GM18907 (cell line): ENCODE measurements around the gene NHEJ1.

ENCODE experiments used
- ATAC-seq: cut with Tn5 transposase; IDR thresholded peaks from one replicate; pipeline ENCODE4 v1.9.1; 2021; ENCODE audit warnings: mild to moderate bottlenecking, moderate library complexity; ENCODE audit not compliant: unreplicated experiment

NHEJ1 gene

DNA sequence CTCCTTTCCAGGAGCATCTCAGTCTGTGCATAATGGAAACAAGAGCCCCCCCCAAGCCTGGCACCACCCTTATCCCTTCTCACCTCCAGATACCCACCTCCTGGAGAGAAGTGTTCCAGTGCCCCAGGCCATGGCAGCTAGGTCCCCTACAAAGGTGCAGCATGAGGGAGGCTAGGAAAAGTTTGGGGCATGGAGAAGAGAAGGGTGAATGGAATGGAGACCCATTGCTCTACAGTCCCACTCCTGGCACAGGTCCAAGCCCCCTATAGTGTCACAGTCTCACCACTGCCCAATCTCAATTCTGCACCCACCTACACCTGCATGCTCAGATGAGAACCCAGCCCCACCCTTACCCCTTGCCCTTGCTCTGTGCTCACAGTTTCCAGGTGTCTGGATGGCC lies 8.3 kb upstream of the NHEJ1 start:
- ATAC-seq = no peak

DNA sequence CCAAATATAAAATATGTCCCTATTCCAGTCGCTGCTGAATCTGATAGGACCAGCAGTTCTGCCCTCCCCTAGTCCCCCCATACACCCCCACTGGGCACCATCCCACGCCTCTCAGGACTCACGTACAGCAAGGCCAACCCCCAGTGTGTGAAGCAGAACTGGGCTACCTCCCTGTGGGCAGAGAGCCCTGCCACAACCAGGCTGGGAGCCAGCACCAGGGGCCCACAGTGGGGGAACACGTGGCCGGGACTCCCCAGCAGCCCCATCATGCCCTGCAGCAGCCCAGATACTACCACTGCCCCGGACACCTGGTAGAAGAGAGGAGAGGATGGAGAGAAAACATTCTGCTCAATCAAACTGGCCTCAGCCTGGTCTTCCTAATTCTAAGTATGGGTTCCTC lies 7.9 kb upstream of the NHEJ1 start:
- no peak for ATAC-seq

DNA sequence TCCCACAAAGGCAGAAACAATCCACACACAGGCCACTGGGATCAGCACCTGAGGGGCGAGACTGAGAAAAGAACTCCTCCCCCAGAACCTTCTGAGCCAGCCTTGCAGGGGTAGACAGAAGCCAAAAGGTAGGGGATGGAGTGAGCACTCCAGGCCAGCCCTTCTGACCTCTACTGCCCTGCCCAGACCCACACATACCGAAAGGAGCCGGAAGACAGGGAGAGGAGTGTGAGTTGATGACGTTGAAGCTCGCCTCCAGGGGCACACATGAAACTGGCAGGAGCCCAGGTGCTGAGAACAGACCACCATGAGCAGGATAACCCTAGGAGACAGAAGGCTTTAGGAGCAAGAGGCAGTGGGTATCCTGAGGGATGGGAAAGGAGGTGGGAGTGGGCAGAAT lies 7.4 kb upstream of the NHEJ1 start:
- no peak for ATAC-seq

DNA sequence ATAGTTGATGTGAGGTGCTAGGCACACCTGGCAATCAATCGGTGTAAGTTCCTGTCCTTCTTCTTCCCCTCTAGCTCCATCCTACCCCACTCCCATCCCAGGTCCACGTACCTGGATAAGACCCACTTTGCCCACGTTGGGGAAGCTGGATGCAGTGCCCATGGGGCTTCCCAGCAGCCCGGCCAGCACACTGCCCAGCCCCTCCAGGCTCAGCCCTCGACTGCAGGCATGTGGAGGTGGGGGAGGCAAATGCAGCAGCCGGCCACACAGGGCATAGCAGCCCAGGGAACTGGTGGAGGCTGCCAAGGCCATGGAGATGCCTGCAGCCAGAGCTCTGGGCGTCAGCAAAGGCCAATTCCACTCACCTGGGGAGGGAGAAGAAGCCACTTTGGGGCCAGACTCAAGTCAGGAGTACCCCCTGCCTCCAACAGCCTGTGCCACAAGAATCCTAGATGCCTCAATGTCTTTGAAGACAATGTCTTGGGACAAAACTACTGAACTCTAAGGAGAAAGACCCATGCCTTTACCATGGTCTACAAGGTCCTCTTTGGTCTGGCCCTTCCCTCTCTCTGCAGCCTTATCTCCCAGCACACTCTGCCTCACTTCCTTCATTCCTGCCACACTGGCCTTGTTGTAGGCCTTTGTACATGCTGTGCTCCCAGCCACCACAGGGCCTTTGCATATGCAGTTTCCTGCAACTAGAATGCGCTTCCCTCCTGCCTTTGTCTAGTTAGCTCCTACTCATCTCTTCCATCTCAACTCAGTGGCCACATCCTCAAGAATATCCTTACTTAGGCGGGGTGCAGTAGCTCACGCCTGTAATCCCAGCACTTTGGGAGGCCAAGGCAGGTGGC lies 4.7 kb upstream of the NHEJ1 start:
- no peak for ATAC-seq

DNA sequence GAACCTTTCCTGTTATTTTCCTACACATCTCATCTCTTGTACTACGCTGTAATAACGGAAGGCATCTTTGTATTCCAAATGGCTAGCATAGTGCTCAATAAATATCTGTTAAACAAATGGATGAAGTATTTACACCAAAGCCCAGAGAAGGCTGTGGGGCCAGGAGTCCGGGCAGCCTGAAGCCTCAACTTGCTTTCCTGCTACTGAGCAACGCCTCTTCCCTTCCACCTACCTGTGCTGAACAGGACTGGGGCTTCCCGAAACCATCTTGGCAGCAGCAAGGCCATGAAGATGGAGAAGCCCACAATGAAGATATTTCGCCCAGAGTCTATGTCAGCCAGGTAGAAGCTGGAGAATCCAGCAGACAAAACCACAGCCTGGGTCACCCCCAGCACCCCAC lies 2.5 kb upstream of the NHEJ1 start:
- ATAC-seq = no peak

DNA sequence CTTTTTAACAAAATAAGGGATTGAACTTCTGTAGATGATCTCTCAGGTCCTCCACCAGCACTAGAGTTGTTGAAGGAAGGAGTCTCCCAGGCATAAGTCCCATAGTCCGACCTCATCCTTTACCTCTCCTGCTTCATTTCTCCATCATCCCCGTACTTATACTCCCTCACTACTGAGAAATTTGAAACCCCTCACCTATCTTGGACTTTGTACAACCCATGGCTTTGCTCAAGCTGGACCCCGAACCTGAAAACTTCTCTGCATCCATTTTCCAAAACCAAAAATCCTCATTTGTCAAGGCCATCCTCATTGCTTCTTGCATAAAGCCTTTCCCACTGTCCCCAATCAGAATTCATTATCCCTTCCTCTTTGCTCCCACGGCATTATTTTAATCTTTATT lies 482 bp upstream of the NHEJ1 start:
- ATAC-seq = no peak

DNA sequence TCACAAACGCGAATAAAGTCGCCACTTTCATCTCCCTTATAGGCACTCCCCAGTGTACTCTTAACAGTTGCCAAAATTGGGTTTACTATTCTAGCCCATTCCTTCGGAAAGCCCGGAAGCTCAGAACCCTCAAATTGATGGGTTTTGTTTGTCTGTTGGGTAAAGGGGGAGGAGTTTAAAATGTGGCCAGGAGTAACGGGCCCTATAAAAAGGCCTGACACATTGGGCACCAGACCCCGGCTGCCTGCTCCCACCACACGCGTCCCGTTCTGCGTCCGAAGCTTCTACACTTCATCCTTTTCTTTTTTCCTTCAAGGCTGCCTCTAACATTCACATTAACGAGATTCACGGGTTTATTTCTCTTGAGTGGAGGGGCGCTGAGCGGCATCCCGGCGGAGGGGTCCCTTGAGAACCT lies 837 bp downstream of the NHEJ1 start:
- peak; percentile 2 for ATAC-seq

DNA sequence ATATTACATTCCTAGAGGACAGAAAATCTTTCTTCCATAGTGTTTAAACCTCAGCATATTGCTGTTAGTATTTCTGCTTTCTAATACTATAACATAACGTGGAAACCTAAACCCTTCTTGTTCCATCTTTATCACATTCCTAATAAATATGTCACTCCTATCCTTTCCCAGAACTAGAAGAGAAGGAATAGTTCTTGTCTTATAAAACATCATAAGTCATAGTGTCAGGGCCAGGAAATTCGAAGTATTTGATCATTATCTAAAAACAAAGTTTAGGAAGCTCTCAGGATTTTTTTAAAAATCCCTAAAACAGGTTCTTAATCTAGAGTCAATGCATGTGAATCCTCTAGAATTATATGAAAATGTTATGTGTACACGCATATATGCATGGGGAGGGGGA lies 2.0 kb downstream of the NHEJ1 start:
- no peak for ATAC-seq

DNA sequence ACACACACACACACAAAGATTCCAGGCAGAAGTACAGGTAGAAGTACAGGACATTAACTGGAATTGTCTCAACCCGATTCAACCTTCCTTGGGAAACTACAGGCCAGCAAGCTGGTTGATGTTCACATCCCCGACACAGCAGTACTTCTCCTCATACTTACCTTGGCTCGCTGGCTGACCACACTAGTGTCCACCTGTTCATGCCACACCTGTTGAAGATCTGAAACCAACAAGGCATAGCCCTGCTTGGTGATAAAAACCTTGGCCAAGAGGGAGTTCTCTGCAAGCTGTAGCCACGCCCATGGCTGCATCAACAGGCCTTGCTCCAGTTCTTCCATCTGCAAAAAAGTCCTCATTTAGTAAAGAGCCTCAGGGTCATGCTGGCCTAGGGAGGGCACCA lies 2.6 kb downstream of the NHEJ1 start:
- no peak for ATAC-seq

DNA sequence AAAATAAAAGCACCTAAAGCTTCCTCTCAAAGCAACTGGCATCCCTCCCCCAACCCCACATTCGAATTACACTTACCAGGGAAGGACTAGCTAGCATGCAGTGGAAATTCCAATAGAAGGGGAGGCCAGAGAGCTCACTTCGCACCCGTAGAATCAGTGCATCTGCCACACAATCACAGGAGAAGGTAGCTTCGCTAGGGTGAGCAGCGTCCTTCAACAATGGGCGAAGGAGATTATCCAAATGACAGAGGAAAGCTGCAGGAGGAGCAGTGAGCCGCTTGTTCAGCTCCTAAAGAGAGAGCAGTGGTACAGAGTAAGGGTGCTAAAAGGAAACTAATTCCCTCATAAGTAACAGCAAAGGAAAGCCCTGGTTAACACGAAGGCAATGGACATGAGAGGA lies 3.2 kb downstream of the NHEJ1 start:
- no peak for ATAC-seq

DNA sequence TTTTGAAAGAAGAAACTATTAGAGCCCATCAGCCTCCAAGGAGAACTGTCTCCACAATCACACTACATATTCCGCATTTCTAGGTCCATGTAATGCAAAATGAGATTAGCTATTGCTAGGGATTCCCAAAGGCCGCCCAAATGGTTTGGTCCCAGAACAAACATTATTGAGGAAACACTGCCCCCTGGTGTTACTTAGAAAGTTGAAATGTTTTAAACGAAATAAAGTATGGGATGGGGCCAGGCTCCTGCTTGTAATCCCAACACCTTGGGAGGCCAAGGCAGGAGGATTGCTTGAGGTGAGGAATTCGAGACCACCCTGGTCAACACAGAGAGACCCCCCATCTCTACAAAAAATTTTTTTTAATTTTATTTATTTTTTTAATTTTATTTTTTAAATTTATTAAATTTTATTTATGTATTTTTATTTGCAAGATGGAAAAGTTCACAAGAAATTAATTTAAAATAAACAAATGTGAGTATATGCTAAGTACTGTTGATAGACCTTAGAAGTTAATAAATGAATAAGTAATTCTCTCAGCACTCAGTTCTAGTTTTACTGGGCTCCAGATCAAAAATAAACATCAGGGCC lies 5.5 kb downstream of the NHEJ1 start:
- no peak for ATAC-seq

DNA sequence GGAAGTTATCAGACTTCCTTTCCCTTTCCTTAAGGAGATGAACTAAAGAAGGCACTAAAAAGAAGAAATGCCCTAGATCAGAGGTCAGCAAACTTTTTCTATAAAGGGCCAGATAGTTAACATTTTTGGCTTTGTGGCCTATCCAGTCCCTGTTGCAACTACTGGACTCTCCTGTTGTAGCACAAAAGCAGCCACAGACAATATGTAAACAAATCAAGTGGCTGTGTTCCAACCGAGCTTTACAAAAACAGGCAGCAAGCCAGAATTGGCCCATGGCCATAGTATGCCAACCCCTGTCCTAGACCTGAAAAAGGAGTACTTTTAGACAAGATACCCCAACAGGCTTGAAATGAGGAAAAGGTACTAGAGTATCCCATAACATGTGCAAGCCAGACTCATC lies 10.9 kb downstream of the NHEJ1 start:
- no peak for ATAC-seq

DNA sequence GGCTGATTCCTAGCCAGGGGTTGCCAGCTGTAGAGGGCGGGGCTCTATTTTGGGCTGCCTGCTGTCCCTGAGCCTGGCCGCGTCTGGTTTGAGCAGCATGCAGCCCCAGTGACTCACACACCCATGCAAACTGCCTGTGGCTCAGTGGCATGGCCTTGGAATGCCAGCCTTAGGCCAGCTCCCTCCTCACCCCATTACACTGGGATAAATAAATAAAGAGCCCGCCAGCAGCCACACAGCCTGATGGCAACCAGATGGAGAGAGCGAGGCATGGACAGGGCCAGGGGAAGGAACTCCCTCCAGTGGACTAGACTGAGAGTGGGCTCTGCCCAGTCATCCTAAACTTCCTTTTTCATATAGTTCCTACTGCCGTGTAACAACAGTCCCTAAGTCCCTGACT lies 18.3 kb downstream of the NHEJ1 start:
- ATAC-seq = no peak

DNA sequence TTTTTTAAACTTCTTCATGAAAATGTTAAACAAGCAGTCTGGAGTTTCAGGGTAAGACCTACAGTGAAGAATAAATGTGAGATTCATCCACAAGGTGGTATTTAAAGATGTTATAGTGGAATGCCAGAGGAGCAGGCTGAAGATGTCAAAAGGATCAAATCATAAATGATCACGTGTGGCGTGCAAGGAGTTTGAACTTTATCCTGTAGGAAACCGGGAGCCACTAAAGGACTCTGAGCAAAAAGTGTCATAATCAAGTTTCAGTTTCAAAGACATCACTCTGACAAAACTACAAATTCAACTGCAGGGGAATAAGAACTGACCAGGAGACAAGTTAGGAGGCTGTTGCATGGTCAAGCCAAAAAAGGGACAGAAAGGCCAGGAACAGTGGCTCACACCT lies 19.9 kb downstream of the NHEJ1 start:
- no peak for ATAC-seq

DNA sequence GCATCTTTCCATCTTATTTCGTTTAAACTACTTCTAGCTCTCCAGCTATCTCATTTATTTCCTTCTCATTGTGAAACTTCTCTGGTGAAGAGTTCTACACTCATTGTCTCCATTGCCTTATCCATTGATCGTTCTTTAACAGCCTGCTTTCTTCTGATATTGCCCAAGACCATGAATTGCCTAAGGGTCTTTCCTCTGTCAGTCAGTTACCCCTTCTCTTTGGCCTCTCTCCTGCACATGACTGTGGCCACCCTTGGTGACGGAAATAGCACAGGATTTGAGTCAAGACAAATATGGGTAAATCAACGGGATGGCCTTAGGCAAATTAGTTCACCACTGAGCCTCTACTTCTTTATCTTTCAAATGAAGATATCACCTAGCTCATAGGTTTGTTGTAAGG lies 26.6 kb downstream of the NHEJ1 start:
- ATAC-seq = no peak

DNA sequence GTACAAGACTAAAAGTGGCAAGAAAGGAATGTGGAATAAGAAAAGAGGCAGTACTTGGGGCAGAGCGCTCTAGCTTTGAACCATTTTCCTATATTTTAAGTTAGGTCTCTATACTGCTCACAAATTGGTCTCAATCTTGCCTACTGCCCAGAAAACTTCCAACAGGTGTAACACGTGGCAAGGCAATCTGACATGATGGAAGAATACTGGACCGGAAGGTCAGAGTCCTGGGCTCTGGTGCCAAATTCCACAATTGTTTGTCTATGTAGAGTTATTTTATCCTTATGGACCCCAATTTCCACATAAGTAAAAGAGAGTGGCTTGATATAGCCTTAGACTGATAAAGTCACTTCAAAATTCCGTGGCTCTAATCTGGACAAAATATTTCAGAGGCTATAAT lies 28.9 kb downstream of the NHEJ1 start:
- no peak for ATAC-seq

DNA sequence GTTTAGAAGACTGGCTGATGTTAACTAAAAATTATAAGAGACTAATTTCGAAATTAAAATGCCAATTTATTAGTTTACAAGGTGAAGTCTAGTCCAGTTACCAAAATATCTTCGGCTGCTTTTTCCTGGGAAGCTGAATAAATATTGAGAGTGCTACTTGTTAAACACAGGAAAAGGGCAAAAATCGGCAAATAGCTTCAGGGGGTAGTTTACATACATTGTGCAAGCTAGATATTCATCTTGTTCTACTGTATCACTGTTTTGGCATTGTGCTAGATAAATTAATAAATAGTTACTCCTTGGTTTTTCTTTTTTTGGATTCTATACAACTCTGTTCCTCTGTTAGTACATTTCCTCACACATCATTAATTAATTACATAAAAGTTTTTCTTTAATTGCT lies 29.3 kb downstream of the NHEJ1 start:
- no peak for ATAC-seq

DNA sequence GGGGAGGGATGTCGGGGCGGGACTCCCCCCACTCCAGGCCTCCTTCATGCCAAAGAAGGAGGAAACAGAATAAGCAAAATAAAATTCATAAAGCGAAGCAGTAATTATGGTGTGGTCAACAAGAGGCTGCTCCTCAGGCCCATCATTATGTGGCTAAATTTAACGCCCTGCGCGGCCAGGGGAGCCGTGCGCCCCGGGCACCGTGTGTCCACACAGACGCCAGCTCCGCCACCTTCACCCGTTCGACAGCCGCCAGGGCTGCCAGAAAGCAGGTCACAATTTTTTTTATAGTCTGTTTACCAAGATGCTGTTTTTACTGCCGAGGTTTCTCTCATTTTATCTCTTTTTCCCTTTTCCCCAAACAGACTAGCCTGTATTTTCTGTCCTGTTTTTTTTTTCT lies 31.0 kb downstream of the NHEJ1 start:
- ATAC-seq = no peak

DNA sequence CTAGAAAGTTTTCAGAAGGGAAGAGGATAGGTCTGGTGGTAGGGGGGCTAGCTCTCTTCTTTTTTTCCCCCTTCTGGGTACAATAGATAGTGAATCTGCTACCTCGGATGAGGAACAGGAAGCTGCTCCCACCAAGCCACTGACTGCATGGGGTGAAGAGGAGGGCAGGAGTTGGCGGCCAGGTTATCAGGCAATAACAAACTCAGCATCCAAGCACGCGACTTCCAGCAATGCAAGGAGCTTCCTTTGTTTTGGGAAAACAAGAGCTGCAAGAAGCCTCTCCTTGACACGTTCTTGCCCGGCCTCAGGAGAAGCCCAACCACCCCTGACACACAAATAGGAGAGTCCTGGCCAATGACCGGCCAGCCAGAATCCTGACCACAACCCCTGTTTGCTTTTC lies 32.2 kb downstream of the NHEJ1 start:
- ATAC-seq = no peak

DNA sequence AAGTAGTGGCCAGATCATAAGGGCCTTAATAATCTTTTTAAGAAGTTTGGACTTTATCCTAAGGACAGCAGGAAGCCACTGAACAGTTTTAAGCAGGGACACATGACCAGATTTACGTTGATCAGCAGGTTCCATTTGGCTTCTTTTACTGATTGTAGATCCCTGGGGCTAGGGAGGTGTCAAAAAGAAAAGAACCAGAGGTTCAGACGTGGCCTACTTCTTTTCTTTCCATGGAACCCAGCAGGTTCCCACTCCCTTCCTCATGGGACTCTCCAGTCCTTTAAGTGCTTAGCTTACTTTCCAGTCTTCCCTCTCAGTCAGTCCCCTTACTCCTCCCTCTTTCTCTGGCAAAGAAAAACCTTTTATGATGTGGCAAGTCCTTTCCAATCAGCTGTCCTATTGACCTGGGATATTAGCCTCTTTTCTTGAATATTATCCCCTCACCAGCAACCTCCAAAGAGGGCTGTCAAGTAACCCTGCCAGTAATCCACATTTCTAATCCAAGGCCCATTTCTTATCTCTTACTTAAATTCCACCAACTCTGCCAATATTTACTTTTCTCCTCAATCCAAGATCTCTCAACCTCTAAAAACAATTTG lies 33.5 kb downstream of the NHEJ1 start:
- no peak for ATAC-seq

DNA sequence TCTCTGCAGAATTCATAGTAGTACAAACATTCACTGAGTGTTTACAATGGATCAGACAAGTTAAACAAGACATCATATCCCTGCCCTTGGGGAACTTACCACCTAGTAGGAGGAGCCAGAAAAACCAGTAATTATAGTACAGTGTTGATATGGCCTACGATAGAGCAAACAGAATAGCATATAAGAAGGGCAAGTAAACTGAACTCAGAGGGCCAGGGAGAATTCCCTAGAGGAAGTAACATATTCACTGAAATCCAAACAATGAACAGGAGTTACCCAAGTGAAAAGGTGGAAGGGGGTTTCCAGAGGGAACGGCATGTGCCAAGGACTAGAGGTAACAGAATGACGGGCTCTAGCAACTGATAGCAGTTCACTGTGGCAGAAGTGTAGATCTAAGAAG lies 34.1 kb downstream of the NHEJ1 start:
- no peak for ATAC-seq

DNA sequence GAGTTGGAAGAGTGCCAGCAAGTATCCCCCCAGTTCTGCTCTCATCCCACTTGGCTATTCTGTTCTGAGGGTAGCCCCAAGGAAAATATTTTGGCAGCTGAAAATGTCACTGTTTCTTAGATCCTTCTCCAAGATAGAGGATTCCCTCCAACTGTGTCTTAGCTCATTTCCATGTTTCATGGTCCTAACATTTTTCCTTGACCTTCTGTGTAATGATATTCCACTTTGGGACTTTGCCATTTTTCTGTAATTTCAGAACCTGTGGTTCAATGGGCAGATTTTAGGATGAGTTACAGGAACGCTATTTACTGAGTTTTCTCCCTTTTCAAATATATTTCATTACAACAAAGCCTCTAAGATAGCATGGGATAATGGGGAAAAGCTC lies 34.7 kb downstream of the NHEJ1 start:
- no peak for ATAC-seq
